Inferior parietal cortex (tissue), 1 donor: Measurements from ENCODE around the gene DENND4A.
"Not testable (repeated sequence)": the region's sequence is repeated elsewhere in the genome, so short reads cannot be mapped to it uniquely, and the experiment has no call there.

Source experiments
- DNase-seq: peaks from one replicate; pipeline ENCODE4 v3.0.0-alpha.2; 2016; ENCODE audit errors: extremely low spot score

DENND4A gene

DNA sequence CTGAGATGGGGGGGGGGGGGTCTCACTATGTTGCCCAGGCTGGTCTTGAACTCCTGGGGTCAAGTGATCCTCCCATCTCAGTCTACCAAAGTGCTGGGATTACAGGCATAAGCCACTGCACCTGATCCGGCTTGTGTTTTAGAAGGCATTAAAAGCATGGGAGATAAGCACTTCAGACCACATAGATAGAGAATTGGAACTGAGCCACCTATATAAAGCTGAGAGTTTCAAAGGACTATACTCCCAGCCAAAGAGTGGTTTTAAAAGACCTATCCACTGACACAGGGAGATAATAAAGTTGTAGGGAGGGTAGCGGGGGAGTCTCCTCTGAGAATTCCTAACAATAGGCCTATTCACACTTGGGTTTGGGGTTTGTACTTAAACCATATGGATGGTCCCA is 34.8 kb downstream of the DENND4A start:
- no peak for DNase-seq

DNA sequence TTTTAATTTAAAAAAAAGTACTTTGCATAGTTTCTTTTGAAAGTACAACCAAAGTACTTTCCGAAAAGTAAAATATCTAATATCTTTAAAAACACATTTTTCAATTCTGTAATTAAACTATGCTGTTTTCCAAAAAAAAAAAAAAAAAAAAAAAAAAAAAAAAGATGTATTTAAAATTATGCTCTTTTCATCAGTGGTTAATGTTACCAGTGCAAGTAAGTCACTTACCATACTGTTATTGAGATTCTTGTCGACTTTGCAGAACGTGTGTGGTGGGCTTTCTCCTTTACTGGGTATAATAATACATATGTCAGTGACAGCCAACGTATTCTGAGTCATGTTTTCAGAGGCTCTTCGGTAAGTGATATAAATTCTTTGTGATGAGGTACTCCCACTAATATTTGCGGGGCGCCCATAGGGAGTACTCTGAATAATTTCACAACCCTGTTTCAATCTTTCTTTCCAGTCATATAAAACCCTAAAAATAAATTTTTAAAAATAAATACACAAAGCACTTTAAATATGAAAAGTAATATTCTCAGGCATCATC is 39.9 kb downstream of the DENND4A start:
- no peak for DNase-seq

DNA sequence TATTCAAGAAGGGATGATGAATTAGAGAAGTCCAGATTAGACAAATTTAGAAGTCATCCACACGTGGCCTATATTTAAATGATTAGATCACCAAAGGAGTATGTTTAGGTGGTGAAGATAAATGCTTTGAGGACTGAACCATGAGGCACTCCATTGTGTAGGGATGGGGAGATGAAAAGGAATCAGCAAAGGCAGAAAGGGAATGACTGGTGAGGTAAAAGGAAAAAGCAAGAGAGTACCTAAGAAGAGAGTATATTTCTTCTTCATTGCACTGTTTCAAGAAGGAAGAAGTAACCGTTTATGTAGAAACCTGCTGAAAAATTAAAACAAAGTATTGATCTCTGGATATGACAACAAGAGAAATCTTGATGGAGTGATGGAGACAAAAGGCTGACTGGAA is 40.7 kb downstream of the DENND4A start:
- no peak for DNase-seq

DNA sequence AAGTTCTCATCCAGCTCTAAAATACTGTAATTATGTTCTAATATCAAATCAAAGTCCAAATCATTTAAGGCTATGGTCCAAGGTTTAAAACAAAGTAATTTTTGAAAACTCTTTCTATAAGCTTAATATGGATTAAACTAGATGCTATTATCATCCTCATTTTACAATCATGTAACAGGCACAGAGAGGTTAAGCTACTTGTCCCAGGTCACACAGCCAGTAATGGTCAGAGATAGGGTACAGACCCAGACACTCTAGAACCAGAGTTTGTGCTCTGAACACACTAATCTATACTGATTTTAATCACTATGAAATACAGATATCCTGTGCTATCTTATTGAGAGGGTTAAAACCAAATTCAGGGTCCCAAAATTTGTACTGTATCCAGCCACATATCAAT is 44.8 kb downstream of the DENND4A start:
- DNase-seq = no peak

DNA sequence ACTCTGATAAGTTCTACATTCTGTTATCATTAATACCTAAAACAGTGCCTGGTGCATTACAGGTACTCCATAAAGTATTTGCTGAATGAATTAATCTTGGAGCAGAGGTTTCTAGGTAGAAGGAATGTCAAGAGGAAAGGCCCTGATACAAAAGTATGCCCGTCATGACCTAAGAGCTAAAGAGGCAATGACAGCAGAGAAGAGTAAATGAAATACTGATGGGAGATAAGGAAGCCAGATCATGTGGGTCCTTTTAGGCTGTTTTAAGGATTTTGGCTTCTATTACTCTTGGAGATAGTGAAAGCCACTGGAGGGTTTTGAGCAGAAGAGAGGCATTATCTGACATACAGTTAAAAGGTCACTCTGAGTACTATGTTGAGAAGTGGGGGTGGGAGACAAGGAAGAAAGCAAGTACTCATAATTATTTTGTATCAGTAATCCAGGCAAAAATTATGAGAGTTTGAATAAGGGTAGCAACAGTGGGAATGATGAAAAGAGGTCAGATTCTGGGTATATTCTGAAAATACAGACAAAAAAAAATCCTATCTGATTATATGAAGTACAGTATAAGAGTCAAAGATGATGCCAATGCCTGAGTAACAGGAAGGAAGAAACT is 48.3 kb downstream of the DENND4A start:
- no peak for DNase-seq

DNA sequence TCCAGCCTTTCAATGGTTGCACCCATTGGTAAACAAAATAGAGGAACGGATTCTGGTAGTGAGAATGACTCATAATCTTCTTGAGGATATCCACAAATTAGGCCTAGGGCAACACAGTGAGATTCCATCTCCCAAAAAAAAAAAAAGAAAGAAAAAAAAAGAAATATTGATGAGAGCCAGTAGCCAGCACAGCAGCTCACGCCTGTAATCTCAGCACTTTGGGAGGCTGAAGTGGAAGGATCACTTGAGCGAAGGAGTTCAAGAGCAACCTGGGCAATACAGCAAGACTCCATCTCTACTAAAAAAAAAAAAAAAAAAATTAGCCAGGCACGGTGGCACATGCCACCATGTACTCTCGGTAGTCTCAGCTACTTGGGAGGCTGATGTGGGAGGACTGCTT is 51.9 kb downstream of the DENND4A start:
- DNase-seq = no peak

DNA sequence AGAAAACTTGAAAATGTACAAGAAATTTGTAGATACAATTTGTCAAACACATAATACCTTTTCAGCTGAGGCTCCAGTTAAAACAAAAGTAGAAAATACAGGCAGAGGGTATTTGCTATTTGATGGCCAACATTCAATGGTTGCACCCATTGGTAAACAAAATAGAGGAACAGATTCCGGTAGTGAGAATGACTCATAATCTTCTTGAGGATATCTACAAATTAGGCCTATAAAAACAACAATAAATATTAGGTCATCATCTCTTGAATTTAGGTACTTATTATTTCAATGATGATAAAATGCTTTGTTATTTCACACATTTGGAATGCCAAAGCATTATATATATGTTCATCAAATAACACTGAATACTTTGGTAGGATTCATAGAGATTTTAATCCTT is 53.4 kb downstream of the DENND4A start:
- no peak for DNase-seq

DNA sequence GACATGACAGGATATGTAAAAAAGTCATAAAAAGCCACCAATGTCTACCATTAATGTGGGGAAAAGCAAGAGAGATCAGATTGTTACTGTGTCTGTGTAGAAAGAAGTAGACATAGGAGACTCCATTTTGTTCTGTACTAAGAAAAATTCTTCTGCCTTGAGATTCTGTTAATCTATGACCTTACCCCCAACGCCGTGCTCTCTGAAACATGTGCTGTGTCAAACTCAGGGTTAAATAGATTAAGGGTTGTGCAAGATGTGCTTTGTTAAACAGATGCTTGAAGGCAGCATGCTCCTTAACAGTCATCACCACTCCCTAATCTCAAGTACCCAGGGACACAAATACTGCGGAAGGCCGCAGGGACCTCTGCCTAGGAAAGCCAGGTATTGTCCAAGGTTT is 58.5 kb downstream of the DENND4A start:
- not testable (repeated sequence) for DNase-seq

DNA sequence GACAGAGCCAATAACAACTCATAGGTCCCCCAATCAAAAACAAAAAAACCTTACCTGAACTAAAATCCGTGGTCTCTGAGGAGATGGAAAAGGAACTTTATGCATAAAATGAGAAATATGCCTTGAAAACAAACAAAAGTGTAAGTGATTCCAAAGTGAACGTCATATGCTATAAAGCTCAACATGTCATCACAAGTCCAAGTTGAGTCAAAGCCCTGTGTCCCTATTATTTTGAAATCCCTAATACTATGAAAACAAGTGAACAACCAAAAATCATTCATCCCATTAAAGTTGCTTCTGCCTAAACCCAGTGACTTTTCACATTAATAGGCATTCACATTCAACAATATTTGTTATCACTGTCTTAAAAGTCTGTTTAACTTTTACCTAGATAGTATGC is 59.4 kb downstream of the DENND4A start:
- no peak for DNase-seq

DNA sequence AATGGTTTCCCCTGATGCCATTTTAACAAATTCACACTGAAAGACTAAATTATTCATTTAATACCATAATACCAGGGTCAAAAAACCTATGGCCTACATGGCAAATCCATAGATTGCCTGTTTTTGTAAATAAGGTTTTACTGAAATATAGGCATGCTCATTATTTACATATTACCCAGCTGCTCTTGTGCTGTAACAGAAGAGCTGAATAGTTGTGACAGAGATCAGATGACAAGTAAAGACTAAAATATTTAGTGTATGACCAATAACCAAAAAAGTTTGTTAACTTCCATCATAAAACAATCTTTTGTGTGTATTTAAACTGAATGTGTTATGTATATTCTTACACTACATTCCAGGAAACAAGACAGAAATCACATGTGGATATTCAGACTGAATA is 60.2 kb downstream of the DENND4A start:
- no peak for DNase-seq

DNA sequence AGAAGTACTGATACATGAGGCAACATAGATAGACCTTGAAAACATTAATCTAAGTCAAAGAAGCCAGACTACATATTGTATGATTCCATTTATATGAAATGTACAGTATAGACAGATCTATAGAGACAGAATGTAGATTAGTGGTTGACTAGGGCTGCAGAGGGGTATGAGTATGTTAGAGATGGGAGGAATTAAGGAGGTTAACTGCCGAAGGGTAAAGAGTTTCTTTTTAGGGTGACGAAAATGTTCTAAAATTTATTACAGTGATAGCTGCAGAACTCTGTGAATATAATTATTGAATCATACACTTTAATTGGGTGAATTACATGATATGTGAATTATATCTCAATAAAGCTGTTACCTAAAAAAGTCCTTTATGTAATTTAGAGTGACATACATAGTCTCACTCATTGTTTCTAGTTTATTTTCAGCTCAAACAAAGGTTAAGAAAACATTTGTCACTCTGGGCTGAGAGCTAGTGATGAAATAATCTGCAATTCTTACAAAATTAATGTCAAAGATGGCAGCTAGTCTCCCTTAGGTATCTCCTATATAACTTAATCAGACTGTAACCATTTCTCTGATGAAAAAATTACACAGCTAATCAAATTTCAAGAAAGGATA is 61.4 kb downstream of the DENND4A start:
- DNase-seq = no peak

DNA sequence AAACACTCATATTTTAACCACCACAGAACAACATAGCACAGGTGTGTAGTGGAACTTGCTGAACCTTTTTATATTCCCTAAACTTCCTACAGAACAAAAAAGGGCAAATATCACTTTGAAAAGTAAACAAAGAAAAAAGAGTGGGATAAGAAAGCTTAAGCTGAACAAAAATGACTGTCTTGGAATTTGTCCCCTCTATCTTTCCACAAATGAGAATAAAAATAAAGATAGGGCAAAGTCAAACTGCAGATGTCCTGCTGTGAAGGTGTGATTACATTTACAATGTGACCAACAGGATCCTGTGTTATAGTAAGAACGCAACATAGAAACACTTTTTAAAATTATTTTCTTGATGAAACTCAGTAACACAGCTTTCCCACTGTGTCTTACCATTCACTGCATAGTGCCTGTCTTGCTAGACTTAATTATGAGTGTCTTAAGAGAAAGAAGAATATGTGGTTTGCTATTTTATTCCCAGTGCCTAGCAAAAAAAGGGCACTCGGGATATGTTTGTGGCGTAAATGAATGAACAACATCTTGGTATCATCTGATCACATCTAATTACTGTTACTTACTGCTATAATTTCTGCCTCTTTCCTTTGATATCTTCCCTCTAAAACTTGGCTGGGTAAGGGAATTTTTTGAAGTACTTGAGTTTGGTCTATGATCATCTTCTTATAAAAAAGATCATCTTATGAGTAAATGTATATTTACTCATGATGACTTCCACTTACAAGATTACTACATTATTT is 67.5 kb downstream of the DENND4A start:
- no peak for DNase-seq

DNA sequence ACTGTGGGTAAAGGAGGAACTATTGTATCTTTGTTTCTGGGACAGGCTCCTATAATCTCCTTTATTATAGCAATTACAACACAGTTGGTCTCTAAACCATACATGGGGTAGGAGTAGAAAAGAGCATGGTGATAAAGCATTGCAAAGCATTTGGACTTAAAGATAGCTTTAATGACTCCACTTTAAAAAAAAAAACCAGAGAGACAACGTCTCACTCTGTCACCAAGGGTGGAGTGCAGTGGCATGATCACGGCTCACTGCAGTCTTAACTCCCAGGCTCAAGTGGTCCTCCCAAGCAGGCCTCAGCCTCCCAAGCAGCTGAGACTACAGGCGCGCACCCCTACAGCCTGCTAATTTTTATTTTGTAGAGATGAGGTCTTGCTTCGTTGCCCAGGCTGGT is 68.2 kb downstream of the DENND4A start:
- DNase-seq = no peak

DNA sequence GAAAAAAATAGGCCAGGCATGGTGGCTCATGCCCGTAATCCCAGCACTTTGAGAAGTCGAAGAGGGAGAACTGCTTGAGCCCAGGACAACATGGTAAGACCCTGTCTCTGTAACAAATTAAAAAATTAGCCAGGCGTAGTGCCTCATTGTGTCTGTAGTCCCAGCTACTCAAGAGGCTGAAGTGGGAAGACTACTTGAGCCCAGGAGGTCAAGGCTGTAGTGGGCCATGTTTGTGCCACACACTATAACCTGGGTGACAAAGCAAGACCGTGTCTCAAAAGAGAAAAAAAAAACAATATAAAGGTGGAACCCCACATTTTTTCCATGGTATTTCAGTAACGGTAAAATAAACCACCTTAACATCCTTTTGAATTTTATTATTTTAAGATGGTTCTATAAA is 69.9 kb downstream of the DENND4A start:
- DNase-seq = no peak

DNA sequence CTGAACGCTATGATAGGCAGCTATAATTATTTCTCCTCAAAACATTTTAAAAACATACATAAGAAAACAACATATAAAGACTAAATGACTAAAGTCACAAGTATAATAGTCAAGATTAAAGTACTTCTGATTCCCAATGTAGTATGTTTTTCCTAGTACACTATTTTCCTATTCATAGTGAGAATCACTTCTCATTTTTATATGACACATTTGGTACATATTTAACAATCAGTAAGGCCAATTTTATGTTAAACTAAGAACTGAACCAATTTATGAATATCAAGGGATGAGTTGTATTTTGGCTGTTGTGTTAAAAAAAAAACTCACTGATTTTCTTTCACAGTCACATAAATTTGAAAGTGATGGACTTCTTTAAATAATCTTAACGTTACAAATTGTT is 79.7 kb downstream of the DENND4A start:
- DNase-seq = no peak

DNA sequence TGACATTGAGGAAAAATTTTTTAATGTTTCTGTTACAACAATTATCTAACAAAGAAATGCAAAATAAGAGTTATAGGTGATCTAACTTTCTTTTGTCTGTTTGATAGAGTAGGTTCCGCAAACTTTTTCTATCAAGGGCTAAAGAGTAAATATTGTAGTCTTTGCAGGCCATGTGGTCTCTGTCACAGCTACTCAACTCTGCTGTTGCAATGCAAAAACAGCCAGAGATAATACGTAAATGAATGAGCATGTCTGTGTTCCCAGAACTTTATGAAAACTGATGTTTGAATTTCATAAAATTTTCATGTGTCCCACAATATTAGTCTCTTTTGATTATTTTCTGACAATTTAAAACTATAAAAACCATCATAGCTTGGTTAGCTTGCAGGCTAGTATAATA is 97.0 kb downstream of the DENND4A start:
- no peak for DNase-seq

DNA sequence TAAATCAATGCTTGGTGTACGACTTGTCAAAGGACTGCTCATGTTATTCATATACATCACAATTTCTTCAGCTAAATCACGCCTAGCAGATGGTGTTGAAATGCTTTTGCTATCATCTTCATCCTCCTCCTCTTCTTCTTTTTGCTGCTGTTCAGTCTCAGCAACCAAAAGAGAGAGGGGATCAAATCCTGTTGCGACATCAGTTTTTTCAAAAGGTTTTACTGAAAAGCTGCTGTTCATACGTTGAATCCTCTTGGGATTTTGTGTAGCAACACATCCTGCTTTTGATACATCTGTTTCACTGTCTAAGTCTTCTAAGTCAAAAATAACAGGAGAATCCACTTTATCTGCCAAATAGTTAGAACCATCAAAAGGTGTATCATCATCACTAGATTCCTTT is 101.3 kb downstream of the DENND4A start:
- no peak for DNase-seq

DNA sequence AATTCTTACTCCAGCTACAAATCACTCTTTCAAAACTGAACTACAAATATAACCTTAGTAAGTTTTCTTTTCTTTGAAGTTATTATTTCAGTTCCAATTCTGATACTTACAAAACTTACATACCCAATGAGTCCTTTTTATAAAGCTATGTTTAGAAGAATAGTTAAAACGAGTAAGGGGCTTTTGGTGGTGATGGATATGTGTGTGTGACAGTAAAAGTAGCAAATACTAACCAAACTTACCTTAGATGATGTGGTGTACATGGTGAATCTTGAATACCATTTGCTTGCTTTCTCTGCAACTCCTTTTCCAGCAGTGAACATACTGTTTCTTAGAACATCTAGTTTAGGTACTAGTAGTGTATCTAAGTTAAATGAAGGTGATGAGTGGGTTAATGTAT is 101.9 kb downstream of the DENND4A start:
- no peak for DNase-seq

DNA sequence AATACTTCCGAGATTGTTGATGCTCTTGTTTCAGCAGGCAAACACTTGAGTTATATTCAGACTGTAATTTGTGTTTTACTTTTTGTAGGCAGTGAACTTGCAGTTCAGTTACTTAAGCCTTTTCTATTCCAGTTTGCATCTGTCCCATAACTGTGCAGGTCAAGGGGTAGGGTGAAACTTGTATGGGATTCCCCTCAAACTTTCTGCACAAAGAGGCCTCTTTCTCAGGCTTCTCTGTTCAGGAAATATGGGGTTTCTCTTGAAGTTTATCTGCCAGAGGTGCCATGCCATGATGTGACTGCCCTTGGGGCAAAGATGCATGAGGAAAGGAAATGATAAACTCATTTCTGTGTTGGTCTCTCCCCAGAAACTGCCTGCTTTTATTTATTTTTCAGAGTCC is 103.6 kb downstream of the DENND4A start:
- no peak for DNase-seq

DNA sequence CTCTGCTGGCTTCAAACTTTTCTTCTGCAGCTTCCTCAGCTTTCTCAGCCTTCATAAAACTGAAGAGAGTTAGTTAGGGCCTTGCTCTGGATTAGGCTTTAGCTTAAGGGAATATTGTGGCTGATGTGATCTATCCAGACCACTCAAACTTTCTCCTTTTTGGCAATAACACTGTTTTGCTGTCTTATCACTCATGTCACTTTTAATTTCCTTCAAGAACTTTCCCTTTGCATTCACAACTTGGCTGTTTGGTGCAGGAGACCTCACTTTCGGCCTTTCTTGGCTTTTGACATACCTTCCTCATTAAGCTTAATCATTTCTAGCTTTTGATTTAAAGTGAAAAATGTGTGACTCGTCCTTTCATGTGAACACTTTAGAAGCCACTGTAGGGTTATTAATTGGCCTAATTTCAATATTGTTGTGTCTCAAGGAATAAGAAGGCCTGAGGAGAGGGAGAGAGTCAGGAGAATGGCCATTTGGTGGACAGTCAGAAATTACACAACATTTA is 109.6 kb downstream of the DENND4A start:
- no peak for DNase-seq

DNA sequence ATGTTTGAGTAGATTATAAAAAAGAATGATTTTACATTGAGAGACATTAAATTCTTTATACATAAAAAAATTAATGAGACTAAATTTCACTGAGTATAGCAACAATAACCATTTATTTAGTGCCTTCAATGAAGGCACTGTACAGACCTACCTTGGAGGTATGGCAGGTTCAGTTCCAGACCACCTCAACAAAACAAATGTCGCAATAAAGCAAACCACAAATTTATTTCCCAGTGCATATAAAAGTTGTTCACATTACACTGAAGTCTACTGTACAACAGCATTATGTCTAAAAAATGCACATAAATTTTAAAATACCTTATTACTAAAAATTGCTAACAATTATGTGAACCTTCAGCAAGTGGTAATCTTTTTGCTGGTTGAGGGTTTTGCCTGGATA is 111.5 kb downstream of the DENND4A start:
- no peak for DNase-seq

DNA sequence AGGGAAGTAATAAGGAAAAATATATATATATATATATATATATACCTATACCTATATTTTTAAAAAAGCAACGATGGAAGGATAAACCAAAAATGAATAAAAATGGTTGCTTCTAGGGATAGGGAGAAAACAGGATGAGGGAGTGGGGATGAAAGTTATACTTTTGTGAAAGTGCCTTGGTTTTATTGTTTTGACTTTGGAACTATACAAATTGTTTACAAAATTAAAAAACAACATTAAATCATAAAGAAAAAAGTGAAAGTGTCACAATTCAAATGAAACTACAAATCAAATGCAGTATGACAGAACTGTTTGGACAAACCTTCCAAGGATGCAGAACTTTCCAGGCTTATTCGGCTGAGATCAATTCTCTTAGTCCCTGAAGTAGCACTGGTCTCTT is 116.0 kb downstream of the DENND4A start:
- no peak for DNase-seq

DNA sequence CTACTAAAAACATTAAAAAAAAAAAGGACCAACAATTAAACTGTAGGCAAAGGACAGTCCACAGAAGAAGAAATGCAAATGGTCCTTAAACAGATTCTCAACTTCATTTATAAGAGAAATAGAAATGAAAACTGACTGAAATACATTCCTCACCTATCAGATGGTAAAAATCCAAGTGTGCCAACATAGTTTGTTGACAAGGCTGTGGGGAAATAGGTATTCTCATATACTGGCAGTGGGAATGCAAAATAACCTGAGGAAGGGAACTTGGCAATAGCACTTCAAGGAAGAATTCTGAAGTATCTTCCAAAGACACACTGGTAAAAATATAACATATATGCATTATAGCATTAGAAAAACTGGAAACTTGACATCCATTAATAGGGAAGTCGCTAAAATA is 116.5 kb downstream of the DENND4A start:
- no peak for DNase-seq
